Panc1 (cell line): ENCODE measurements around the gene CD9. TPM values are rescaled to one million over a fixed set of nuclear protein-coding genes. Genes with fewer than 3 reads are reported as not detected.

ENCODE experiments used
- ATAC-seq: fragments of 200-7000 bp; cut with Tn5 transposase; 2 replicates; pipeline ENCODE4 v1.9.1; 2020; ENCODE audit warnings: mild to moderate bottlenecking, moderate library complexity
- BruUV-seq: library from RNA; stranded (reverse); fragments of 400-500 nt; replicated peaks from 2 replicates; lab custom pipeline; 2021; lab: Mats Ljungman, UMichigan
- CTCF ChIA-PET: fragments of 300-600 bp; sonication (Branson Sonifier 250); formaldehyde crosslinking; loops from one replicate; lab custom pipeline; 2022; ENCODE audit warnings: antibody characterized with exemption; lab: Charles Lee
- POLR2A ChIA-PET: fragments of 300-600 bp; sonication (Branson Sonifier 250); formaldehyde crosslinking; loops from one replicate; lab custom pipeline; 2022; ENCODE audit warnings: antibody characterized with exemption; lab: Charles Lee
- DNase-seq: peaks from one replicate; pipeline ENCODE4 v3.0.0-alpha.2; 2010; ENCODE audit warnings: low read depth, low spot score
- H3K27ac ChIP-seq: 2 replicates; pipeline ENCODE4 v1.5.1; 2011; ENCODE audit warnings: mild to moderate bottlenecking, low read length, inconsistent platforms
- H3K27me3 ChIP-seq: fragments of 200-500 bp; sonication (Bioruptor generic); 2 replicates; pipeline ENCODE4 v1.6.0; 2014; ENCODE audit warnings: low read length, inconsistent platforms; ENCODE audit not compliant: control insufficient read depth, insufficient read depth
- H3K36me3 ChIP-seq: fragments of 200-500 bp; sonication (Bioruptor generic); 2 replicates; pipeline ENCODE4 v1.5.1; 2014; ENCODE audit warnings: inconsistent platforms, mild to moderate bottlenecking, low read length, moderate library complexity; ENCODE audit not compliant: control insufficient read depth, insufficient read depth
- H3K4me1 ChIP-seq: 2 replicates; pipeline ENCODE4 v1.5.1; 2011; ENCODE audit warnings: inconsistent platforms, mild to moderate bottlenecking, low read length, moderate library complexity; ENCODE audit not compliant: control insufficient read depth, insufficient read depth
- H3K4me3 ChIP-seq, 2 experiments: 2 replicates each; pipeline ENCODE4 v1.5.1; 2011 to 2012; ENCODE audit warnings: low read depth in 2 of 2, low read length in 2 of 2, mild to moderate bottlenecking in 2 of 2, inconsistent platforms in 1 of 2, moderate library complexity in 1 of 2
- H3K9me3 ChIP-seq: fragments of 200-500 bp; sonication (Bioruptor generic); 2 replicates; pipeline ENCODE4 v1.5.1; 2014; ENCODE audit warnings: low read depth, mild to moderate bottlenecking, inconsistent platforms, low read length, moderate library complexity; ENCODE audit not compliant: control insufficient read depth, insufficient read depth
- CTCF ChIP-seq: fragments of 450-650 bp; IDR thresholded peaks from 2 replicates; pipeline ENCODE4 v1.5.1; 2017; ENCODE audit warnings: mild to moderate bottlenecking
- POLR2AphosphoS5 ChIP-seq: IDR thresholded peaks from 2 replicates; pipeline ENCODE4 v1.6.1; 2012; ENCODE audit warnings: mild to moderate bottlenecking, low read depth, low read length, moderate library complexity
- SIN3A ChIP-seq: IDR thresholded peaks from 2 replicates; pipeline ENCODE4 v1.6.1; 2012; ENCODE audit warnings: low read depth, mild to moderate bottlenecking, low read length, moderate library complexity, borderline replicate concordance; ENCODE audit not compliant: insufficient read depth
- TCF7L2 ChIP-seq: IDR thresholded peaks from 2 replicates; pipeline ENCODE4 v1.6.1; 2011; ENCODE audit warnings: mild to moderate bottlenecking, low read depth, low read length, inconsistent platforms
- in situ Hi-C: cut with HindIII; loops from 2 replicates; pipeline ENCODE4 v1.10.0; 2016; ENCODE audit warnings: low sequenced_read_pairs, low pct_unique_long_range_greater_than_20kb
- intact Hi-C: fragments of 100-400 bp; cut with micrococcal nuclease; formaldehyde crosslinking; loops from one replicate; pipeline ENCODE4 v1.10.0; 2022; ENCODE audit not compliant: unreplicated experiment
- total RNA-seq: library from RNA; stranded (reverse); gene quantifications from one replicate; pipeline ENCODE4 v1.2.1, GENCODE V29; 2021; ENCODE audit not compliant: unreplicated experiment
- TF ChIP-seq, protein P1 (sequence below), 2 experiments: IDR thresholded peaks; 2 replicates each; pipeline ENCODE4 v1.6.1; 2011 to 2012; ENCODE audit warnings: low read depth in 2 of 2, control low read depth in 1 of 2, low read length in 1 of 2, mild to moderate bottlenecking in 1 of 2, moderate library complexity in 1 of 2; ENCODE audit not compliant: insufficient read depth in 1 of 2

The CD9 gene
- total RNA-seq, 1 experiment from 2014 or later = 103 TPM

DNA sequence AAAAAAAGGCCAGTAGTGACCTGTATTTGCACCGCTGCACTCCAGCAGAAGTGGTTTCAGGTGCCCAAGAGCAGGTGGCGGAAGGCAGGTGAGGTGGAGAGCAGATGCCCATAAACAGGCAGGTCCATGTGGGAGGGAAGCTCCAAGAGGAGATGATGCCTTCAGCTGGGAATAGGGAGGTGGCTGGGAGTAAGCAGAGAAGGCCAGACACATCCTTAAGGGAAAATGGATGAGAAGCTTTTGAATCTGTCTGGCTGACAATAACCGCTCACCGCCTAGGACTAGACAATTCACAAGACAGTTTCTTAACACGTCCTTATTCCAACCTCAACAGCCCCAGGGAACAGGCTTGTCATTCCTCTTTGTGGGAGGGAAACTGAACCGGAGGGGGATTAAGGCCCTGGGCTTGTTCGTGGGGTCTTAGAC, 66.4 kb downstream of the CD9 start:
- CTCF ChIA-PET = no interaction called here
- no peaks in the 10 kb centered on the region for H3K9me3 ChIP-seq
- in situ Hi-C loops (no loop called here), intact Hi-C loops (no loop called here)
- H3K4me1 ChIP-seq = no peaks in the 10 kb centered on the region
- H3K4me3 ChIP-seq = no peak overlapping the region
- DNase-seq = no peak
- BruUV-seq = no TSS peak
- H3K27ac ChIP-seq = no peak overlapping the region
- POLR2A ChIA-PET = no interaction called here
- ATAC-seq = no peak
- H3K27me3 ChIP-seq = no peaks in the 10 kb centered on the region
- TF ChIP-seq CTCF (no peak), SIN3A (no peak), POLR2AphosphoS5 (no peak), TCF7L2 (no peak)
- TF ChIP-seq, protein P1, sequence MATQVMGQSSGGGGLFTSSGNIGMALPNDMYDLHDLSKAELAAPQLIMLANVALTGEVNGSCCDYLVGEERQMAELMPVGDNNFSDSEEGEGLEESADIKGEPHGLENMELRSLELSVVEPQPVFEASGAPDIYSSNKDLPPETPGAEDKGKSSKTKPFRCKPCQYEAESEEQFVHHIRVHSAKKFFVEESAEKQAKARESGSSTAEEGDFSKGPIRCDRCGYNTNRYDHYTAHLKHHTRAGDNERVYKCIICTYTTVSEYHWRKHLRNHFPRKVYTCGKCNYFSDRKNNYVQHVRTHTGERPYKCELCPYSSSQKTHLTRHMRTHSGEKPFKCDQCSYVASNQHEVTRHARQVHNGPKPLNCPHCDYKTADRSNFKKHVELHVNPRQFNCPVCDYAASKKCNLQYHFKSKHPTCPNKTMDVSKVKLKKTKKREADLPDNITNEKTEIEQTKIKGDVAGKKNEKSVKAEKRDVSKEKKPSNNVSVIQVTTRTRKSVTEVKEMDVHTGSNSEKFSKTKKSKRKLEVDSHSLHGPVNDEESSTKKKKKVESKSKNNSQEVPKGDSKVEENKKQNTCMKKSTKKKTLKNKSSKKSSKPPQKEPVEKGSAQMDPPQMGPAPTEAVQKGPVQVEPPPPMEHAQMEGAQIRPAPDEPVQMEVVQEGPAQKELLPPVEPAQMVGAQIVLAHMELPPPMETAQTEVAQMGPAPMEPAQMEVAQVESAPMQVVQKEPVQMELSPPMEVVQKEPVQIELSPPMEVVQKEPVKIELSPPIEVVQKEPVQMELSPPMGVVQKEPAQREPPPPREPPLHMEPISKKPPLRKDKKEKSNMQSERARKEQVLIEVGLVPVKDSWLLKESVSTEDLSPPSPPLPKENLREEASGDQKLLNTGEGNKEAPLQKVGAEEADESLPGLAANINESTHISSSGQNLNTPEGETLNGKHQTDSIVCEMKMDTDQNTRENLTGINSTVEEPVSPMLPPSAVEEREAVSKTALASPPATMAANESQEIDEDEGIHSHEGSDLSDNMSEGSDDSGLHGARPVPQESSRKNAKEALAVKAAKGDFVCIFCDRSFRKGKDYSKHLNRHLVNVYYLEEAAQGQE (IDR thresholded peaks at IDR 0.05; ENCODE audit: insufficient read depth in 1 of 2, low read depth in 2 of 2, low read length in 1 of 2) = no peak
- no peaks in the 10 kb centered on the region for H3K36me3 ChIP-seq

DNA sequence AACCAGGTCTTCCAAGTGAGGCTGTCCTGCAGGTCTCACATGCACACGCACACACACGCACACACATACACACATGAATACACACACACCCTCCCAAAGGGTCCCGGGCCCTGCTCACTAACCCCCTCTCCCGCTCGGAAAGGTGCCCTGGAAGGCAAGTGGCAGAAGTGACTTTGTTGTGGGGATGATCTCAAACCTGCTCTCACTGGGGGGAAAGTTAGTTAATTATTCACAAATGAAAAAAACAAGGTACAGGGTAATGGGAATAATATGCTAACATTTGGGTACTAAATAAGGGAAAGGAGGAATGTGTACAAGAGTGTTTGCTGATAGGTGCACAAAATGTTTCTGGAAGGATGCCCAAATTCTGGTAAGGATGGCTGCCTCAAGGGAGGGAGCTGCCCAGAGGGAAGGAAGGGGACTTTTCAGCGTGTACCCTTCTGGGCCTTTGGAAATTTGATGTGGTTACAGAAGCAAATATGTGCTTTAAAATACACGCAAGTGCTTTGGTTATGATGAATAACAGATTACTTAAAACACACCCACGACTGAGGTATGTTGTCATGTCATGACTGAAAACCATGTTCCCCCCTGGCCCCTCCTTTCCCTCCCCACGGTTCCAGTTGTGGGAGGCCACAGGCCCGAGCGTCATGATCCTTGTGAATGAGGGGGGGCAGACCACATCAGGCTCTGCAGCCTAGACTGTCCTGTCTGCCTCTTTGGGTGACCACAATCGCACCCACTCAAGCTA, 66.9 kb downstream of the CD9 start:
- H3K36me3 ChIP-seq = no peaks in the 10 kb centered on the region
- DNase-seq = no peak
- ChIA-PET CTCF (no interaction called here), POLR2A (no interaction called here)
- intact Hi-C loops (no loop called here), in situ Hi-C loops (no loop called here)
- no peaks in the 10 kb centered on the region for H3K9me3 ChIP-seq
- TF ChIP-seq CTCF (no peak), TCF7L2 (no peak), POLR2AphosphoS5 (no peak), SIN3A (no peak)
- TF ChIP-seq, protein P1 (IDR thresholded peaks at IDR 0.05; ENCODE audit: insufficient read depth in 1 of 2, low read depth in 2 of 2, low read length in 1 of 2) = no peak
- no TSS peak for BruUV-seq
- H3K4me3 ChIP-seq = no peak overlapping the region
- no peaks in the 10 kb centered on the region for H3K4me1 ChIP-seq
- no peaks in the 10 kb centered on the region for H3K27me3 ChIP-seq
- no peak overlapping the region for H3K27ac ChIP-seq
- ATAC-seq = no peak
